IPS-18c (cell line): Measurements from ENCODE around the gene REEP3.
"Not testable (repeated sequence)": the region's sequence is repeated elsewhere in the genome, so short reads cannot be mapped to it uniquely, and the experiment has no call there.

Experiments used
- H3K4me3 ChIP-seq: 2 replicates; pipeline ENCODE4 v1.7.0; 2013; ENCODE audit warnings: low read depth, mild to moderate bottlenecking, low read length, moderate library complexity; ENCODE audit not compliant: insufficient read depth
- H3K9me3 ChIP-seq: one replicate; pipeline ENCODE4 v1.6.1; 2013; ENCODE audit warnings: mild to moderate bottlenecking, low read length, moderate library complexity; ENCODE audit not compliant: control insufficient read depth, insufficient read depth

Gene REEP3

DNA sequence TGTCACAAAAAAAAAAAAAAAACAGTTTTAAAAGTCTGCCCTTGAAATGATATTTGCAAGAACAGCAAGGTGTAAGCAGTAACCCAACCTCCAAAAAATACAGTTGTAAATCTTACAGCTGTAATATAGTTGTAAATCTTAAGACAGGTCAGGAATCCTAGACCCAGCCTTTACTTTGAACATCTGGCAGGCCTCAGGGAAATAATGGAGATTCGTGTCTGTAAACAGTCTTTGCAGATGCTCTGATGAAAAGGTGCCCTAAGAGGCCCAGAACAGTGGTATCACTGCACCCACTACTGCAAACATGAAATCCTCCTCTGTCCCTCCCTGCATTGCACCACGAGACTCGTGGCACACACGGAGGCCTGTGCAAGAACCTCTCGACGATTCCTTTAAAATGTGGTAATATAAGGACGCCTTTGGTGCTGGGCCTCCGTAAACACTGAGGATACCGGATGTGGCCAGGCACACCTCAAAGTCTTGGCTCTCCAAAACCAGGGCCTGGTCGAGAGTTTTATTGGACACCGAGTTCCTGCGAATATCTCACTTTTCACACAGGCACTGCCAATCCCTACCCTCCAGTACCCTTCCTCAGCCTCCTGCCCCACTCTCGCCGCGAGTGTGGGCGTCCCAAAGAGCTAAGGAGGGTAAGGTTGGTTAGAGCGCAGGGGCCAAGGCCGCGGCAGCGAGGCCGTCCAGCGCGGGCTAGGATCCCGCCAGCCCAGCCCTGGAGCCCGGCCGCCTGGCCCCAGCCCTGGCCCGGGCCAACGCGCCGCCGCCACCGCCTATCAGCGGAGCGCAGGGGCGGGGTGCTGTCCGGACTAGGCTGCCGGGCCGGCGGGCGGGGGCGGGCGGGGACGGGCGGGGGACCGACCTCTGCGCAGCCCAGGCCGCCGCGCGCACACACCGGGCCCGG is at the start of gene REEP3:
Gene REEP3 (plus strand): TSS at position 902 of the 916 bp plus-strand sequence. CDS start 145 bp downstream, outside the sequence.
- peak within 1 kb of the TSS; percentile 79 for H3K4me3 ChIP-seq
- H3K9me3 ChIP-seq = no peaks in the 10 kb centered on the region

DNA sequence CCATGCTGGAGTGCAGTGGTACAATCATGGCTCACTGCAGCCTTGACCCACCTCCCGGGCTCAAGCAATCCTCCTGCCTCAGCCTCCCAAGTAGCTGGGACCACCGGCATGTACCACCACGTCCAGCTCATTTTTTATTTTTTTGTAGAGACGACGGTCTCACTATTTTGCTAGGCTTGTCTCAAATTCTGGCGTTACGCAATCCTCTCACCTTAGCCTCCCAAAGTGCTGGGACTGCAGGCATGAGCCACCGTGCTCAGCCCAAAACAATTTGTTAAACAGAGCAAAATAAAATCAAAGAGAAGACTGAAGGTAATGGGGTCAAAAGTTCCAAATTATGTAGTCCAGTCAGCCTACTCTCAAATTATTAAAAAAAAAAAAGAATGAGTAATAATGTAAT is 46.7 kb upstream of the REEP3 start:
- Histone ChIP-seq H3K9me3 (no peaks in the 10 kb centered on the region), H3K4me3 (no peak overlapping the region)

DNA sequence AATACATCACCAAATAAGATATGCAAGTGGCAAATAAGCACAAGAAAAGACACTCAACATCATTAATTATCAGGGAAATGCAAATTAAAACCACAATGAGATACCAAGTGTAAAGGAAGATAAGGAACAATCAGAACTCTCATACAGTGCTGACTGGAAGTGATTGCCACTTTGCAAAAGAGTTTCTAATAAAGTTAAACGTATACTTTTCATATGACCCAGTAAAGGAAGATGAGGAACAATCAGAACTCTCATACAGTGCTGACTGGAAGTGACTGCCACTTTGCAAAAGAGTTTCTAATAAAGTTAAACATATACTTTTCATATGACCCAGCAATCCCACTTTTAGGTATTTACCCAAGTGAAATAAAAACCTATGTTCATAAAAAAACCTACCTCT is 43.3 kb upstream of the REEP3 start:
- Histone ChIP-seq H3K4me3 (no peak overlapping the region), H3K9me3 (no peaks in the 10 kb centered on the region)

DNA sequence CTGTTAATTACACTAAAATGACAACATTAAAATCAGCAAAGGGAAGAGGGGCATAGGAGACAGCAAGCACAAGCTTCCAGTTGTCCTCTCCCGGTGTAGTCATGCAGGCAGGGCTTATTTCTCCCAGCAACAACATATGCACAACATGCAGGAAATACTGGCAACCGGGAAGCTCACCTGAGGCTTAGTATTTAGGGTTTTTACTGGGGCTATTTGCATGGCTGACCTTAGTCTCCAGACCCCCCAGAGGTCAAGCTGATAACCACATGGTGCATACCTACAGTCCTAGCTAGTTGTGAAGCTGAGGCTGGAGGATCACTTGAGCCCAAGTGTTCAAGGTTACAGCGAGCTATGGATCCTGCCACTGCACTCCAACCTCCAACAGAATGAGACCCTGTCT is 42.6 kb upstream of the REEP3 start:
- Histone ChIP-seq H3K9me3 (no peaks in the 10 kb centered on the region), H3K4me3 (no peak overlapping the region)

- H3K9me3 ChIP-seq = no peaks in the 10 kb centered on the region
- H3K4me3 ChIP-seq = no peak overlapping the region
Observed at GRCh38 chr10:63480237-63480636, 41.0 kb upstream of the REEP3 start.

DNA sequence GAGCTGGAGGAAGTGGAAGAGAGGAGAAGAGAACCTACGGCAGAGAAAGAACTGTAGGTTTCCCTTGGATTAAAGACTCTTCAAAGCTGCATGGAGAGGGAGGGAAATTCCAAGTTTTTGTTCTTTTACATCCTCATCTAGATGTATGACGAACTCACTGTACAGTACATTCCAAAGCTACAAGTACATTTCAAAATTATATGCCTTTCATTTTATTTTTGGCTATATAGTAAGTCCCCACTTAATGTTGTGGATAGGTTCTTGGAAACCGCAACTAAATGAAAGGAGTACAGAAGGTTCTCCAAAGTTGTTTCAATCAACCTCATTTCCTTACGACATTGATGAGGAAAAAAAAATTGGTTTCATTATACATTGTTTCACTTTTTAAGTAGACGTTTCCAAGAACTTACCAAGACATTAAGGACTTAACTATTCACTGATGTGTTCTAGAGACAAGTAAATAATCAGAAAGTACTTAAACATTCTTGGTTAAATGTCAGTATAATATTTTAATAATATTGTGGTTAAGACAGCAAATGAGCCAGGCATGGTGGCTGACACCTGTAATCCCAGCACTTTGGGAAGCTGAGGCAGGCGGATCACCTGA is 39.3 kb upstream of the REEP3 start:
- Histone ChIP-seq H3K9me3 (no peaks in the 10 kb centered on the region), H3K4me3 (no peak overlapping the region)

DNA sequence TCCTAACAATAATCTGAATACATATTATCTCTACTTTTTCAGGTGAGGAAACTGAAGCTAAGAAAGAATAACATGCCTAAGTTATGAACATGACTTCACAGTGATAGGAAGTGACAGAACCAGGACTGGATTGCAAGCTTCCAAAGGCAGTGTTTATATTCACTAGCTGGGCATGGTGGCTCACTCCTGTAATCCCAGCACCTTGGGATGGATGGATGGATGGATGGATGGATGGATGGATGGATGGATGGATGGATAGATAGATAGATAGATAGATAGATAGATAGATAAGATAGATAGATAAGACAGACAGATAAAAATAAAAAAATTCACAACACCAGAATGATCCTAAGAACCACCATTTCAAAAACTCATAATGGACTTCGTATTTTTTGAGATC is 37.2 kb upstream of the REEP3 start:
- H3K4me3 ChIP-seq = no peak overlapping the region
- H3K9me3 ChIP-seq = no peaks in the 10 kb centered on the region

GRCh38 chr10:63487990-63488389 is 33.2 kb upstream of the REEP3 start:
- Histone ChIP-seq H3K4me3 (no peak overlapping the region), H3K9me3 (no peaks in the 10 kb centered on the region)

DNA sequence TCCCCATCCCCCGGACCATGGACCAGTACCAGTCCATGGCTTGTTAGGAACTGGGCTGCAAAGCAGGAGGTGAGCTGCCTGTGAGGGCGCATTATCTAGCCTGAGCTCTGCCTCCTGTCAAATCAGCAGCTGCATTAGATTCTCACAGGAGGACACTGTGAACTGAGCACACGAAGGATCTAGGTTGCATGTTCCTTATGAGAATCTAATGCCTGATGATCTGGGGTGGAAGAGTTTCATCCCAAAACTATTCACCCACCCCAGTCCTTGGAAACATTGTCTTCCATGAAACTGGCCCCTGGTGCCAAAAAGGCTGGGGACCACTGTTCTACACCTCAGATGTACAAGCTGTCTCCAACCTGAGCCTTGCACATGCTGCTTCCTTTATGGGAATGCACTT is 31.4 kb upstream of the REEP3 start:
- Histone ChIP-seq H3K4me3 (no peak overlapping the region), H3K9me3 (no peaks in the 10 kb centered on the region)

DNA sequence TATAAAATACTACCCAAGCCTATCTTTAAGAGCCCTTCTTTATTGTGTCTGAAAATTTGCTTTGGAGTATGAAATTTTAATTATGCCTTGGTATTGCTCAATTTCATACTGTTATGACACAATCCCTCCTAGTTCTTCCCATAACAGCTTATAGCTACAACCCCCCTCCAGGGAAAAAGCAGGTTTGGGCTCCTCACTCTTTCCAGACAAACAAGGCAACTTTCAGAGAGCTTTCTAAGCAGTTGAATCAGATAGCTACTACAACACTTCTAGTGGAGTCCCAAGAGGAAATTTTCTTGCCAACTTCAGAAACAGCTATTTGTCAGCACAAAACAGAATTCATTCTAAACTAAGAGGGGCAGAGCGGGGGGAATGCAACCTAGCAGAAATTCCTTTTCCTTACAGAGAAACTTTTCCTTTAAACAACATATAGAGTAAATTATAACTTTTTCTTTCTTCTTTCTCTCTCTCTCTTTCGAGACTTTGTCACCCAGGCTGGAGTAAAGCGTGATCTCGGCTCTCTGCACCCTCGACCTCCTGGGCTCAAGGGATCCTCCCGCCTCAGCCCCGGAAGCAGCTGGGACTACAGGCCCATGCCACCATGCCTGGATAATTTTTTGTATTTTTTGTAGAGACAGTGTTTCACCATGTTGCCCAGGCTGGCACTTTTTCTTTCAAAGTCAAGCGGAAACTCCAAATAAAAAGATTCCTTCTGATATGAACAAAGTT is 29.4 kb upstream of the REEP3 start:
- Histone ChIP-seq H3K4me3 (no peak overlapping the region), H3K9me3 (no peaks in the 10 kb centered on the region)

DNA sequence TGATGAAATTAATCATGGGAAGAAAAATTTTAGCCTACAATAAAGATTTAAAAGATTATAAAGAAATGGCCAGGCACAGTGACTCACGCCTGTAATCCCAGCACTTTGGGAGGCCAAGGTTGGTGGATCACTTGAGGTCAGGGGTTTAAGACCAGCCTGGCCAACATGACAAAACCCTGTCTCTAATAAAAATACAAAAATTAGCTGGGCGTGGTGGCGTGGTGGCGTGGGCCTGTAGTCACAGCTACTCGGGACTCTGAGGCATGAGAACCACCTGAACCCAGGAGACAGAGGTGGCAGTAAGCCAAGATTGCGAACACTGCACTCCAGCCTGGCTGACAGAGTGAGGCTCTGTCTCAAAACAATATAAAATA is 28.9 kb upstream of the REEP3 start:
- H3K4me3 ChIP-seq, H3K9me3 ChIP-seq: not testable (repeated sequence)

DNA sequence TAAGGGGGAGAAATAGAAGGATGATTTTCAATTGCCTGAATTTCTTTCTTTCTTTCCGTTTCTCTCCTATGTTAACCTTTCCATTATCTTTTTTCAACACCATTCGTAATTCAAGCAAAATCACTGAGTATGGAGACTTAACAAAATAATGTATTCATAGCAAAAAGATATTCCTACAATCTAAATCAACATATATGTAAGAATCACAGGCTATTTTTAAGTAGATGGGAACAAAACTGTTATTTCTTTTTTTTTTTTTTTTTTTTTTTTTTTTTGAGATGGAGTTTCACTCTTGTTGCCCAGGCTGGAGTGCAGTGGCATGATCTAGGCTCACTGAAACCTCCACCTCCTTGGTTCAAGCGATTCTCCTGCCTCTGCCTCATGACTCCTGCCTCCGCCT is 28.2 kb upstream of the REEP3 start:
- Histone ChIP-seq H3K4me3 (no peak overlapping the region), H3K9me3 (no peaks in the 10 kb centered on the region)

DNA sequence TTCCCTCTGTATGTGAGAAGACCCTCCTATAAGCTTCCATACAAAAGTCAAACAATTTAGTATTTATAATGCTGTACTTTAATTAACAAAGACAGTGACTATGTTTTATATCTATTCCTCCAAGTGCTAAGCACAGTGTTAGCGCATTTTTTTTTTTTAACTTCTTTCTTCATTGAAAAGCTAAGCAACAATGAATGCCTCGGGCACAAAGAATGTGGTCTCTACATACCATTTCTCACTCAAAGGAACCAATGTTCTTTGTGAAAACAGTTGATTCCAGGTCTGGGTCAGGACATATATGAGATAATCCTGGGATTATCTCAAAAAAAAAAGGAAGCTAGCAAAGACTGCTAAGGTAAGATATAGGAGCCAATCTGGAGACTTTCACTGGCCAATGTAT is 26.2 kb upstream of the REEP3 start:
- Histone ChIP-seq H3K4me3 (no peak overlapping the region), H3K9me3 (no peaks in the 10 kb centered on the region)

GRCh38 chr10:63496561-63496960 is 24.6 kb upstream of the REEP3 start:
- H3K4me3 ChIP-seq = no peak overlapping the region
- H3K9me3 ChIP-seq = no peaks in the 10 kb centered on the region

DNA sequence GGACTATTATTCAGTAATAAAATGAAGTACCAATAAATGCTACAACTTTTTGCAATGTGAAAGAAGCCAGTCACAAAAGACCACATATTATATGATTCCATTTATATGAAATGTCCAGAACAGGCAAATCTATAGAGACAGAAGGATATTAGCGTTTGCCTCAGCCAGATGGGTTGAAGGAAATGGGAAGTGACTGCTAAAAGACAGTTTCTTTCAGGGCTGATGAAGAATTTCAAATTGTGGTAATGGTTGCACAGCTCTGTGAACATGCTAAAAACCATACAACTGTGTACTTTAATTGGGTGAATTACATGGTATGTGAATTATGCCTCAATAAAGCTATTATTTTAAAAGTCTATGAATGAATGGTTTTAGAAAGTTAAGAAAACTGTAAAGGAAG is 23.9 kb upstream of the REEP3 start:
- Histone ChIP-seq H3K9me3 (no peaks in the 10 kb centered on the region), H3K4me3 (no peak overlapping the region)

DNA sequence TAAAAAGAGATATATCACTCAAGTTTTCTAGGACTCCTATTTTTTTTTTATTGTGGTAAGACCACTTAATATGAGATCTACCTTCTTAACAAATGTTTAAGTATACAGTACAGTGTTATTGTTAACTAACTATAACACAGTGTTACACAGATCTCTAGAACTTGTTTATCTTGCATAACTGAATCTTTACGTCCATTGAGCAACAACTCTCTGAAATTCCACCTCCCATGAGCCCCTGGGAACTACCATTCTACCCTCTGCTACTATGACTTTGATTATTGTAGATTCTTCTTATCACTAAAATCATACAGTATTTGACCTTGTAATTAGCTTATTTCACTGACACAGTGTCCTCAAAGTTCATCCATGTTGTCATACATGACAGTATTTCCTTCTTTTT is 22.5 kb upstream of the REEP3 start:
- H3K9me3 ChIP-seq = no peaks in the 10 kb centered on the region
- H3K4me3 ChIP-seq = no peak overlapping the region

GRCh38 chr10:63500551-63500950 is 20.6 kb upstream of the REEP3 start:
- not testable (repeated sequence) for H3K4me3 ChIP-seq, H3K9me3 ChIP-seq

GRCh38 chr10:63501954-63502353 is 19.2 kb upstream of the REEP3 start:
- Histone ChIP-seq H3K9me3 (no peaks in the 10 kb centered on the region), H3K4me3 (no peak overlapping the region)
